ENCODE measurements around the gene THEM5.

The THEM5 gene

DNA sequence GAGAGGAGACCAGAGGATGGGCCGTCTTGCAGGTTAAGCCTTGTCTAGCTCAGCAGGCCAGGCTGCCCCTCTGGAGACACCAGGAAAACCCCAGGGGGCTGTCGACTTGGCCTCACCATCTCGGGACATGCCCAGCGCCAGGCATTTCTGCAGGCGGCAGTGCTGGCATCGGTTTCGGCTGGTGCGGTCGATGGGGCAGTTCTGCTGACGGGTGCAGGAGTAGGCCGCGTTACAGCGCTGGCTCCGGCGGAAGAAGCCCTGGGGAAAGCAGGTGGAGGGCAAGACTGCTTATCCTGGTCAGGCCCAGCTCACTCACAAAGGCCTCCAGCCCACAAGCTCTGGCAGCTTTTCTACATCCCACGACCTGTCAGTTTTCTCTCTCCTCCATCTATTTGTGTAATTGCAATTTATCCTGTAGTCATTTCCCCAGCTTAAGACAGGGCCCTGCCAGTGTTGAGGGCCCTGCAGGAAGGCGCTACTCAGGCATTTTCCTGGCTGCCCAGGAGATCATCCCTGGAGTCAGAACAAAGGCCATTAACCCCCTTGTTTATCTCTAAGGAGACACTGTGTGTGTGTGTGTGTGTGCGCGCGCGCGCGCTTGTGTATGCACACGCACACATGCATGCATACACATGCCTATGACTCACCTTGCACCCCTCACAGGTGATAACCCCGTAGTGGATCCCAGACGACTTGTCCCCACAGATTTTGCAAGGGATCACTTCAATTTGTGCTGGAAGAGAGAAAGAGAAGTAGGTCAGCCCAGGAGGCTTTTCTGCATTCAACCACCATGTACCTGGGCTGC is 36.8 kb downstream of the THEM5 start:
- DNase-seq = no peak

DNA sequence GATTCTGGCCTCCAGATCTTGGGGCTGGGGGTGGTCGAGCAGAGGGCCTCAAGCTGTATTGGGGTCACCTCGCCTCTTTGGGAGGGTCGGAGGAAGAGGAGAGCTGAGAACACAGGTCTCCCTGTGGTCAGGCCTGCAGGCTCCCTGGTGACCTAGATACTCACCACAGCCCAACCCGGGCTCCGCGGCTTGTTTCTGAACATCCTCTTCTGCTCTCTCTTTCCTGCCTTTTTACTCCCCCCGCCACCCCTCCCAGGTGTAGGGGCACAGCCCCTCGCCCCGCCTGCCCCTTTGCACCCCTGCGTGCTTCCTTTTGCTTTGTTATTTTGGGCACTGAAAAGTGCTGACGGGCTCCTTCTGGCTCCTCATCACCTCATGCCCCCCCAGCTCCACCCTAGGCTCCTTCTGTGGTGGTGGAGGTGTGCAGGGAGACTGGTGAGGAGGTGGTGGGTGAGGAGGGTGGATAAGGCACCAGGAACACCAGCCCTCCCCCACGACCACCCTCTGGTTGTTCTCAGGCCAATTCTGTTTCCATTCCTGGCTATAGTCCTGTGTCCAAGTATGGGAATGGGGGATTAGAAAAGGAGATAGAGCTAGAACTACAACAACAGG is 37.7 kb downstream of the THEM5 start:
- DNase-seq = peak; percentile 22

DNA sequence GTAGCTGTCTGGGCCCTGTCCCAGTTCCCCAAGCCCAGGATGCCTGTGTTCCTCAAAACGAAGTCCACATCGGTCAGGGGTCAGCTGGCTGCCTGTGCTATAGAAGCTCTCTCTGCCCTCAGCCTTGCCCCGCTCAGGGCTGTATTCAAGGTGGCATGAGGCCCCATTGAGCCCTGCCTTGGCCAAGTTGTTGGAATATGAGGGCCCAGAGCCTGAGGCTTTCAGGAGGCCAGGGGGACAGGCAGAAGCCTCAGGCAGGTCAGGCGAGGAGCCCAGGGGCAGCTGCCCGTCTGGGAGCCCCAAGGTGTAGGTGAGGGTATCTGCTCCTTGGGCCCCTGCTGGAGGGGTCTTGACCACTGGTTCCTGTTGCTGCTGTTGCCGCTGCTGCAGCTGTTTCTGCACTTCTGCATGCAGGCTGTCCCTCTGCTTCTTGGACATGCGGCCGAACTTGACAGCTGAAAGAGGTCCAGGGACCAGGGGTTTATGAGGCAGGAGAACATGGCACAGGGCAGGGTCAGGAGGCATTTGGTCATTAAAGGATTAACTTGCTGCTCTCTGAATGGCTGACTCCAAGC is 38.5 kb downstream of the THEM5 start:
- DNase-seq = no peak

DNA sequence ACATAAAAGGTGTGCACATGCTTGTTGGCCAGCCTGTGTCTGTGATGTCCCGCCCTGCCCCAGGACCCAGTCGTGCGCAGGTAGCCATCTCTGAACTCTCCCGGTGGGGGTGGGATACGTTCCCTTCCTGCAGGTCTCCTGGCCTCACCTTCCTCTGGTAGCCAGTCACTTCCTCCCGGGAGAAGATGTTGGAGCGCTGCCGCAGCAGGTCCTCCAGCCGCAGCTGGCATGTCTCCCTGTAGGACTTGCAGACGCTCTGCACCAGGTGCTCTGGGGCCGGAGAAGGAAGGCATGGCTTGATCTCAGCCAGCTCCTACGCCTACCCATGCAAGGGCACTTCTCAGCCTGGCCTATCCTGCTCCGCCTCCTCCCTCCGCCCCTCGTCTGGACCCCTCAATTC is 39.1 kb downstream of the THEM5 start:
- DNase-seq = no peak

DNA sequence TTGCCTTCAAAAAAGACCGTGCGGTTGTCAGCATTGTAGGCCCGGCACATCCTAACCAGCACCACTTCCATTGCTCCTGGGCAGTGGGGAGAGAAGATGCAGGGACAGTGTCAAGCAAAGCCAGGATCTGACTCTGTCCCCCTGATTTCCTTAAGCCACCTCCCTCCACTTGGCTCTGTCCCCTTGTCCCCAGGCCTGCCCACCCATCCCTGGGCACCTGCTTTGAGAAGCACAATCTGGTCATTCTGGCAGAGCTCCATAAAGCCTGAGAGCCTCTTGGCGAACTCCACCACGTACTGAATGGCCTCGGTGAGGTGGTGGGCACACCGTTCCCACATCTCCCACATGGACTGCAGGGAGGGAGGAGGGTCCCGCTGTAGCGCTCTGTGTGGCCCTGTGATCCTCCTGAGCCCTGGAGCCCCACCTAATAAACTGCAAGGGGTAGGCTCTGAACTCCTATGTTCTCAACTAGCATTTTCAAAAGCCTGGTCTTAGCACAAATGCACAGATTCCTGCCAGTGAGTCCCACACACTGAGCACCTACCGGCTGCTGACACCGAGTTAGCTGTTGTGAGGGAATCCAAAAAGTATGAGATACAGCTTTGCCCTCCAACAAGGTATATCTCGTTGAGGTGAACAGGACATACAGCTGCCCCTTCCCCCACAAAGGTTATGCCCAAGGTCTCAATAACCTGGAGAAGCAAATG is 40.1 kb downstream of the THEM5 start:
- no peak for DNase-seq

DNA sequence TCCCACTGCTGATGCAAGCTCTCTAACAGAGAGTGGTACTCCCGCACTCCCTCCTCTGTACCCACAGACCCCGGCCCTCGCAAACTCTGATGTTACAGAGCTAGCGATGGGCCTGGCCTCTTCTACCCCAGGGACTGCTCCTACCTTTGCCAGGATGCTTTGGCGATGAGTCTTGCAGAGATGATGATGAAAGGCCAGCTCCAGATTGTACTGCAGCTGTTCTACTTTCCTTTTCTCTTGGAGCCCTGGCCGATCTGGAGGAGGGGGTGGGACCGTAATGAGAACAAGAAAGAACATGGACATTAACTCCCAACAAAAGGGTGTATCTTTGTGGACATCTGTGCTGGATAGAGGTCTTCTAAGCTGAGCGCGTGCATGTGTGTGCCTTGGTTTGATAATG is 42.3 kb downstream of the THEM5 start:
- no peak for DNase-seq

DNA sequence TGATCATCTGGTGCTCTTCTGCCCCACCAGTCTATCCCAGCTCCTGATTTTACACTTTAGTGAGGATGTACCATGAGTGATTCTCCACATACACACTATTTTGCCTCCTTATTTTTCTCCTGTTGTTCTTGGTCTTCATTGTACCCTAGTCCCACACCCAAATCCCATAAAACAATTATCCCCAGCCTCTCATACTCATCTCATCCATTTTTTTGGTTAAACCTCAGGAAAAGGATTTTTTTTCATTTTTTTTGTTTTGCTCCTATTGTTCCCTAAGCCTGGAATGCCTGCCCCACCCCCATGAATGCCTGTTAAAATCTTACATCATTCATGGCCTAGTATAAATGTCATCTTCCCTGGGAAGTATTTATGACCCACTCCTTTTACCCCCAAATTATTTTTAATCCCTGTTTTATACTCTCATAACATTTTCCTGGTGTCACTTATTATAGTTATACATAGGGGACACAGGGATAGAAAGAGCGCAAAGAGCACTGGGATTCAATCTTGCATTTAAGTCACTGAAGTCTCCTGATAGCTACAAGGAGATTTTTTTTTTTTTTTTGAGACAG is 43.4 kb downstream of the THEM5 start:
- DNase-seq = no peak

DNA sequence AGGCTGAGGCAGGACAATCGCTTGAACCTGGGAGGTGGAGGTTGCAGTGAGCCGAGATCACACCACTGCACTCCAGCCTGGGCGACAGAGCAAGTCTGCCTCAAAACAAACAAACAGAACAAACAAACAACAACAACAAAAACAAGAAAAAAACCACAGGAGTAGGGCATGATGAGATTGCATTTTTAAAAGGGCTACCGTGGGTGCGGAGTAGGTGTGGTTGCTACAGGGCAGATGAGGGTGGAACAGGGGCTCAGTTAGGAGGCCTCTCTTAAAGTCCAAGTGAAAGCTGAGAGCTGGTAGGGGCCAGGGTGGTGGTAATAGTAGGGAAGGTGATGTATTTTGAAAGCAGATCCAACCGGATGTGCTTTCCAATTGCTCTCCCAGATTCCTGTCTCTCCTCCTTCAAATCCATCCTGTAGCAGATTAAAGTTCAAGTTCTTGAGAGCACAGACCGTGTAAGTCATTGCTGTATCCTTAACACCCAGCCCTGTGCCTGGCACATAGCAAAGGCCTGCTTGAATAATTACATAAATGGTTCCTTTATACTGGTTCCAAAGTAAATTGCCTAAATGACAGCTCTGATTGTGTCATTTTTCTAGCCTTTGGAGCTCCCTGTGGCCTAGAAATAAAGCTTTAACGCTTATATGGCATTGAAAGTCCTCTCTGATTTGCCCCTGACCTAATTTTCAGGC is 44.1 kb downstream of the THEM5 start:
- DNase-seq = no peak

DNA sequence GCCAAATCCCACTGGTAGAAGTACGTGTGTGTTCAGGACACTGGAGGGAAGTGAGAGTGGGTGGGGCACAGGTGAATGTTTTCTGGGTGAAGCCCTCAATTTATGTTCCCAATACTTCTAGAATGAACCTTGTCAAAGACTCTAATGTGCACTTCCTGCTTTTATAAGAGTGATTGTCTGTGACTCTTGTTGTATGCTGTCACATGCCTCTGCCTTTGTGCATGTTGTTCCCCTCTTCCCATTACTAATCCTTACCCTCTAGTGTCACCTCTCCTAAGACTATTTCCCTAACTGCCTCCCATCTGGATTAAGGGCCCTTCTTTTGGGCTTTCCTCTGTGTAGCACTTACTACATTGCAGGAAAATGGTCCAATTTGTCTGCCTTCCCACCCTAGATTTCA is 45.7 kb downstream of the THEM5 start:
- no peak for DNase-seq

DNA sequence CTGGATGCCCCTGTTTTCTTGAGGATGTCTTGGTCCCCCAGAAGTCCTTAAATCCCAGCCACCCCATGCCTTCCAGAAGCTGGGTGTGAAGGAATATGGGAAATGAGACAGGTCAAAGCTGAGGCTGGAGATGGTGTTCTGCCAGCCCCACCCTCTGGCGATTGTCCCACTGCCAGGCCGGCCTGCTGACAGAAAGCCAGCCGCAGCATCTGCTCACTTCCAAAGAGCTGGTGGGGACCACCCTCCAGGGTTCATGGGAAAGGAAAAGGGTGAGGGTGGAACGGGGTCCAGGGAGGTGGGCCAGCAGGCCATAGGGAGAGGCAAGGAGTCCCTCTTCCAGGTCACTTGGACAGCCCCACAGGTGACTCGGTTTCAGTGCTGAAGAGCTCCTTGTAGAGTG is 46.4 kb downstream of the THEM5 start:
- no peak for DNase-seq

DNA sequence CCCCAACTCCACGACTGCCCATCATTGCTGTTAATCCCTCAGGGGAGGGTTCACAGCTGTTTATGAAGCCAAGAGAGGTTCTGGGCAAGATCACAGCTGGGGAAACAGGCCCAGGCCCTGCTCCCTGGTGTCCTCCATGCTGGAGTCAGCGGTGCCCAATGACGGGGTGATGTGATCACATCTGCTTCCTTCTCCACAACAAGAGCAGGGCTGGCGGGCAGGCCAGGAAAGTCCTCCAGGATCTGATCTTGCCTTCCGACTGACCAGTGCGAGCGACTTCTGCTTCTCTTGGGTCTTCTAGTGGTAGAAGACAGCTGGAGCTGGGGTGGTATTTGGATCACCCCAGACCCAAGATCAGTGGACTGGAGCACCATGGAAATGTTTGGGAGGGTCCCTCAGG is 47.3 kb downstream of the THEM5 start:
- no peak for DNase-seq

DNA sequence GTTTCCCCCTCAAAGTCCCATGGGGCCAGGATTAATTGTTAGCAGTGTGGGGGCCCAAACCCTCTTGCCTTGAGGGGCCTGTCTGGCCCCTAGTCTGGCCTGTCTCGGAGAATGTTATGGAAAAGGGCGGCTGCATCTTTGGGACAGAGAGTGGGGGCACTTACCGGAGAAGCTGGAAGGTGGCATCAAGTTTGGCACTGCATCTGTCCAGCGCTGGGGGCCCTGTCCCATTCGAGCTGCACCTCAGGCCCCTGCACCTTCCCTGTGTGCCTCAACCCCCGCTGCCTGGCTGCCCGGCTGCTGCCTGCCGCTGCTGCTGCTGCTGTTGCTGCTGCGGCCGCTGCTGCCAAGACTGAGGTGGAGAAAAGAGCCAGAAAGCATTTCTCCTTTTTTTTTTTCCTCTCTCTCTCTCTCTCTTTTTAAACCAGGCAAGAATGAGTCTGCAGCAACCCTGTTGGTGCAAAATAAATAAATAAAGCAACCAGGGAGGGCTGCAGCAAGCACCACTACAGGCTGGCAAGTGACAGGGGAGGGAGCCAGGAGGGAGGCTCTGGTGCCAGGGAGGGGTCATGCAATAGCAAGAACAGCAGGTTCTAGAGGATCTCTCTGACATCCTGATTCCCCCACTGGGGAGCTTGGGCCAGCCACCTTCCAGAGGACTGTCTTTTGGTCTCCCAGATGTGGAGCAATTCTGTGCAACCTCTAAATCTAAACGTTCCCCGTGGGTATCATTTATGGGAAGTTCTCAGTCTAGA is 48.3 kb downstream of the THEM5 start, which contains the start of gene LINGO4:
Gene LINGO4 (minus strand): TSS at position 354 of the 755 bp plus-strand sequence. CDS start 2,715 bp downstream, outside the sequence.
- no peak for DNase-seq

DNA sequence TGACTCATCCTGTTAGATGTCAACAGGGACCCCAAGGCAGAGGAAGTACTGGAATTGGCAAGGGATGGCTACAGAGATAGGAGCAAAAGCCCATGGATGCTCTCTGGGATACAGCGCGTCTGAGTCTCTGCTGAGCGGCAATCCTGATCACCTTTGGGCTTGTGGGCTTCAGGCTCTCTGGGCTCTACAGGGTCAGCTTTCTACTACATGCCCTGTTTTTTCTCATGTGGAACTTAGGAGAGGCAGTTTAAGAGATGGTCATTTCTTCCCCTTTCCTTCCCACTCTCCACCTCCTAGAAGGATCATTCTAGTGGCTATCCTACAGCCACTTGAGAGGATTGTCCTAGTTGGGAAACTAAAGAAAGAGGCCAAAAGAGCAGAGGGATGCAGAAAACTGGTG is 49.6 kb downstream of the THEM5 start:
- DNase-seq = no peak

DNA sequence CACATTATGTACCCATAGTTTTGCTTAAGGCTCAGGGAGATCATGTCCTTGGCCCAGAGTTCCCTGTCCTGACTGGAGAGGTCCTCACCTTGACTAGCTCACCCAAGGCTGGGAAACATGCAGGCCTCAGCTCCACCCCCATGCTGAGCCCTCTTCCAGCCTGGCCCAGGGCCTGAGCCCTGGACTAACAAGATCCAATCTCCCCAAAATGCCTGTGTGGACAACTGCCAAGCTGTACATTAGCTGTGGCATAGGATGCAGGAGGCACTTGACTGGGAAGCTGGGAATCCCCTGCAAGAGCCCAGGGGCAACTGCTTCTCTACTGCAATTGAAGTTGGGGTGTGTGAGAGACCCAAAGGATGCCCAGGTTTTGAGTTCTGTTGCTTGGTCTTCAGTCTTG is 50.3 kb downstream of the THEM5 start:
- DNase-seq = no peak

DNA sequence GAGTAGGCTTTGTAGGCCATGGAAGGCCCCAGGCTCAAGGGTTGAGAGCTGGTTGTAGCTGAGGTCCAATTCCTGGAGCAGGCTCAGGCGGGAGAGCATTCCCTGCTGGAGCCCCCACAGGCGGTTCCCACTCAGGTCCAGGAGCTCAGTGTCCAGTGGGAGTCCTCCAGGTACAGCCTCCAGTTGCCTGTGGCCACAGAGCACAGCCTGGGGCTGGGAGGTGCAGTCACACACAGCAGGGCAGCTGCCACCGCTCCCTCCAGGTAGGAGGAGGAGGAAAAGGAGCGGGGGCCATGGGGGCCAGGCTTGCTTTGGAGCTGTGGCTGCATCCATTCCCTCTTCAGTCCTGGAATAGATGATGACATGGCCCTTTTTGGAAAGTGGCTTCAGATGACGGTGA is 51.1 kb downstream of the THEM5 start:
- no peak for DNase-seq

DNA sequence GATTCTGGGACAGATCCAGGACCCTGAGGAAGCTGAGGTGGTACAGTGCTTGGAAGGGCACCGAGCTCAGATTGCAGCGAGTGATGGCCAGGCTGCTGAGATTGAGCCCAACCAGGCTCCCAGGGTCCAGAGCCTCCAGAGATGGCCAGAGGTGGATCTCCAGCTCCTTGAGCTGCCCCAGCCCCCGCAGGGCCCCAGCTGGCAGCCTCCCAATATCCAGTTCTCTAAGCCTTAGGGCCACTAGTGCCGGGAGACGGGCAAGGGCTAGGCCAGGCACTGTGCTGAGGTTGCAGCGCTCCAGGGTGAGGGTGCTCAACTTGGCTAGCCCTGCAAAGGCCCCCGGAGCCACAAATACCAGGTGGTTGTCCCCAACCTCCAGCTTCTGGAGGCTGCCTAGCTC is 51.7 kb downstream of the THEM5 start:
- DNase-seq = no peak

DNA sequence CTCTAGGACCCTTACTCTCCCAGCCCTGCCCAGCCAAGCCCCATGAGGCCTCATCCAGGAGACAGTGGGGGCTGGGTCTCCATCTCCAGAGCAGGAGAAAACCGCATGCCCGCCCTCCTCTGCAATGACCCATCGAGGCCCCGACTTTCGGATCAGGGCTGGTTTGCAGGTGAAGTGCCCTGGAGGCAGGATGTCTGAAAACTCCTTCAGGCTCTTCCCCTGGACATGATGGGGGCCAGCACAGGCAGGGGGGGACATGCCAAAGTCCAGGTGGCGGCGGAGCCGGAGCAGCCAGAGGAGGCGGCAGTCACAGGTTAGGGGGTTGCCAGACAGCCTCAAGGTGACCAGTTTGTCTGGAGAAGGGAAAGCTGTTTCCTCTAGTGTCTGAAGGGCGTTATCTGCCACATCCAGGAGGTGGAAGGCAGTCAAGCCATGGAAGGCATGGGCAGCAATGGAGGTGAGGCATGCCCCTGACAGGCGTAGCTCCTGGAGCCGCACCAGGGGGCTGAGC is 52.1 kb downstream of the THEM5 start:
- no peak for DNase-seq

DNA sequence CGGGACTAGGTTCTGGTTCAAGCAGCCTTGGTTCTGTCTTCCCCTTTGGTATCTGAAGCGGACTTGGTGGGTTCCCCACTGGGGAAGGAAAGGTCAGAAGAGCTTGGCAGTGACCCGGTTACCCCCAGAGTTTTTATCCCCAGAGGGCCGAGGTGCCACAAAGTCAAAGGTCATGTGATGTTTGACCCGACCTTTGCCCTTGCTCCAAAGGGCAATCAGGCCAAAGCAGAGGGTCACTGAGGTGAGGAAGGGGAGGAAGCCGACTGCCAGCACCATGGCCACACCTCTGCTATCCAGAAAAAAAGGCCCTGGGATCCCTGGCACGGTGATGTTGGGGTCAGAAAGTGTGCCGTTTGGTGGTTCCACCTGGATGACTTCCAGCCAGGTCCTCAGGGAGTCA is 52.7 kb downstream of the THEM5 start:
- DNase-seq = no peak

DNA sequence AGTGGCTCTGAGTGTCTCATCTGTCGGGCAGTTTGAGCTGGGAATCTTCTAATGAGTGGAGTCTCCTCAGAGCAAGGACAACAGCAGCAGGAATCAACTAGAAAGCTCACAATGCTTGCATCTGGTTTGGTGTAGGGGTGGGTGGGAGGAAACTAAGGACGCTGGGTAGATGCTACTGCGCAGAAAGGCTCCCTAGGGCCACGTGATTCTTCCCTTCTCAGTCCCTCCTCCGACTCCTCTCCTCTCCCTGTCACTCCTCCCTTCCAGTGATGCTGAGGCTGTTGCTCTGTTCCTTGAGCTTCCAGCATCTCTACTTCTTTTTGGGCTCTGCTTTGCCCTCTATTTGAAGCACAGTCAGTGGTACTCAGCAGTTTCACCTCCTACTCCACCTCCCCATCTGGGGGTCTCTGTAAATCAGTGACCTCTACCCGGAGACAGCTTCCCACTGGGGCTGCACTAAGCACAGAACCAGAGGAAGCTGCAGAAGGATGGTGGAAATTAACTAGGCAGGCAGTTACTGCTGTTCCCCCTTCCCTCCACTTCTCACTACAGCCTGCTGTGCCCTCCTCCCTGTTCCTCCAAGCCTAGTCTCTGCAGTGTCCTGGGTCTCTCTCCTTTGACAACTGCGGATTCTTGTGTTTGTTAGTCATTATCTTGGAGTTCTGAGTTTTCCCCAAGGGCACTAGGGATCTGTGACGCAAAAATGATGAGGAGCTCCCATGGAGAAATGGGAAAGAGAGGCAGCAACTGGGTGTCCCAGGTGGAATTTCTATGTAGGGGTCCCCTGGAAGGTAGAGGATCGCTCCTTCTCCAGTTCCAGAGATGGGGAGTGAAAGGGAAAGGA is 54.1 kb downstream of the THEM5 start:
- no peak for DNase-seq

DNA sequence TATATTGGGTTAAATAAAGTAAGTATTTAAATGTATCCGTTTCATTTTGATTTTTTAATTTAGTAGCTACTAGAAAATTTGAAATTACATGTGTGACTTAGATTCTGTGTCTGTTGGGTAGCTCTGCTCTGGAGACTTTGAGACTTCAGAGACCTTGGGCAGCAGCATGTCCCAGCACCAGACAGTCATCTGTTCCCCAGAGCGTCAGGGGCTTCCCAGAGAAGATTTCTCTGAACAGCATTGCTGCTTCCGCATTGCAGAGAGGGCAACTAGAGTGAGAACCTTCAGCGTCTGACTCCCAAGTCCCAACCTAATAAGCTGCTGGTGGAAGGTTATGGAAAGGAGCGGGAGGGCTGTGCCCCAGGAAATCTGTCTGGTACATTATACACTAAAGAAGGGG is 54.9 kb downstream of the THEM5 start:
- DNase-seq = no peak
